Loucy (cell line): ENCODE results near the gene ST3GAL5.

Experiments used
- CTCF ChIP-seq: fragments of 200-600 bp; sonication (generic); conservative IDR thresholded peaks from 2 replicates; pipeline ENCODE4 v1.5.1; 2014; ENCODE audit warnings: mild to moderate bottlenecking, antibody characterized with exemption, low read length
- EZH2phosphoT487 ChIP-seq: fragments of 200-600 bp; IDR thresholded peaks from 2 replicates; pipeline ENCODE4 v1.6.1; 2018; ENCODE audit warnings: antibody characterized with exemption, mild to moderate bottlenecking, moderate library complexity, borderline replicate concordance

DNA sequence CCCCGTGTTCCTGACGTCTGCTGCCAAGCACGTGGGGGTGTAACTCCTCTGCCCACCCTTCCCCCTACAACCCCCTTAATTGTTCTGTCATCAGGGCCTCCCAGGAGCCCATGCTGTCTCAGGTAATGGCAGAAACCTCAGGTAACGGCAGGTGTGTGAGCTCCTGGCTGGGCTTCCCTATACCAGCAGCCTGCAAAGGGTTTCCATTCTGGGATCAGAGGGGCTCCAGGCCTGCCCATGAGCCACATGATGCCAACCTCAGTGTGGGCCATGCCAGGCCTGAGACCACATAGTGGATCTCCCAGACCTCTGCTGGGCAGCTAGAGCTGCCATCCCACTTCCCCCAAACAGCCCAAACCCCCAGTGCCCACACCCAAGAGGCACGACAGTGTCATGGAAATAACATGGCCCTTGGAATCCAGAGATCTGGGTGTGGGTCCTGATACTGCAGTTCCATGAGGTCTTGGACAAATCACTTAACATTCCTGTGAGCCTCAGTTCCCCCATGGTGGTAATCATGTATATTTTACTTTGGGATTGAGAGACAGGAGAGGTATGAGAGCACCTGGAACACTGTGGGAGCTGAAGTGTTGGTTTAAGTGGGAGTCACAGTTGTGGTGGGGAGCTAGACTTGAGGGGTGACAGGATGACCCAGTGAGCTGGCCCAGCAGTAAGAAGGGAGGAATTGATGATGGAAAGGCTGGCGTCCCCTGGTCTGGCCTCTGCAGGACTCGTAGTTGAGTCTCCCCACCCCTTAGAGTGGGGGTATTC, 75.4 kb downstream of the ST3GAL5 start:
- TF ChIP-seq CTCF: no peak
- TF ChIP-seq EZH2phosphoT487: no peak
